Measurements from ENCODE around the gene UNC5C.
A peak's percentile ranks its signal among the peaks of the same experiment; 100 is the strongest.

UNC5C gene

DNA sequence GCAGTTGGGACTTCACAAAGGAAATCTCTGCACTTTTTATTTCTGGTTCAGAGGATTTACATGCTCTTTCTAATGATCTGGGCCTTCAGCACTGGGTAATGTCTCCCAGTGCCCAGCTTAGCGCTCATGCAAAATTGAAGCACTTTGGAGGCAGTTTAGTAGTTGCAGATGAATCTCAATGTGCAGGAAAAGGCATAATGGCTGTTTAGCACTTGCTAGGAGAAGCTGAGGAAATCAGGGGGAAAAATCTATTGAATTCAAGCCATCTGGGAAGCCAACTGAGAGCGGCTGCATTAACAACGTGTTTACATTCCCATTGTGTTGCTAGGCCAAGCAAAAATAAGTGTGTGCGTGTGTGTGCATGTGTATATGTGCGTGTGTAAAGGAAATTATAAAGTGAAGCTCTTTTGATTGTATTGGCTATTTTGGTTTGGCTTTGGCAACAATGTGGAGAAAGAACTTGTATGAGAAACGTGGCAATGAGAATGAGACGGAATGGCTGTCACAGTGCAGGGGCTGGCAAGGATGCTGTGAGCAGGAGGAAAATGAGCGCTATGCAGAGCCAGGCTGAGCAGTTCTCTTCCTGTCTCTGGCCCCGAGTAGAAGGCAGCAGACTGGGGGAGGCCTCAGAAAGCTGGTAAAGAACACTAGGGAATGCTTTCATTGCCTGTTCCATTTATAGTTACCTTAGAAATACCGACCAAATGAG, 231.5 kb downstream of the UNC5C start:
- no peak for DNase-seq

DNA sequence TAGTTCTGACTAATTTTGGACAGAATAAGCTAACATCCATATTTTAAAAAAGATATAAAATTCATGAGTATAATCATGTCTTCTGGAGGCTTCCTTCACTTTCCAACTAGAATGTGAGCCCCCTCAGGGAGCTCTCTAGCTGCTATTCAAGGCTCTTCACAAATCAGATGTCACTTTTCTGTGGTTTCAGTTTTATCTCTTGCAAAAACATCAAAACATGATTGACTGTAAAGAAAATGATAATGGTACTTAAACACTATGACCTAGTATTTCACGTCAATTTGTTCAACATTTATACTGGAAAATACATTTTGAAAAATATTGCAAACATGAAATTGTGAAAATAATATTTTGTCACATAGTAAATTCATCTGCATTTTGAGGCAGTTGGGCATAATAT, 234.2 kb downstream of the UNC5C start:
- DNase-seq, result no peak

DNA sequence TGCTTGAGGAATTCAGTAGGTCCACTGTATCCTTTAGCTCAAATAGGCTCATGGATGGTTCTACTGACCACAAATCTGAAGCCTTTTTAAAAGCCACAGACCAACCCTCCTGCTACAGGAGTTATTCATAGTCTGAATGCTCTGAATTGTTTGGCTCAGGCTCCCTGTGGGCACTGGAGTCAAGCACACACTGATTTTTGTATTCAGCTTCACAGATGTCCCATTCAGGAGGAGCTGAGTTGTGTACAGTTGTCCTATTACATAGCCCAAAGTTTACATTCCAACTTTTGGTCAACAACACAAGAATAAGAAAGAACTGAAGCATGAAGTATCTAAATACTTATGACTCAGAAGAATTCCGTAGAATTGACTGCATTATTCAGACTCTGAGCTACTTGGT, 243.9 kb downstream of the UNC5C start:
- DNase-seq, result no peak

DNA sequence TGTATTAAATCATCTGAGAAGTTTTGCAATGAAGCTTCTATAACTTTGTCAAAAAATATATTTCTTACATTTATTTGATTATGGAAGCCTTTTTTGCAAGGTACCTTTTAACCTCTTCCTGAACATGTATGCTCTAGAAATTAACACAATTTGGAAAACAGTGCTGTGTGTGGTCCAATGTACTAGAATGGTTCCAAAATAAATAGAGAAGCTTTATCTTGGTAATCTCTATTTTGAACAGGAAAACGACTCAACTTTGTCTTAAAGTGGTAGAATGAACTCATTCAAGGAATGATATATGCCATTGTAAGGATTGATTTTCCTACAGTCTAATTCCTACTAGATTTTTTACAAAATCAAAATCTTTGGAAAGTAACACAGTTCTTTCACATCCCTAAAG, 248.5 kb downstream of the UNC5C start:
- no peak for DNase-seq

DNA sequence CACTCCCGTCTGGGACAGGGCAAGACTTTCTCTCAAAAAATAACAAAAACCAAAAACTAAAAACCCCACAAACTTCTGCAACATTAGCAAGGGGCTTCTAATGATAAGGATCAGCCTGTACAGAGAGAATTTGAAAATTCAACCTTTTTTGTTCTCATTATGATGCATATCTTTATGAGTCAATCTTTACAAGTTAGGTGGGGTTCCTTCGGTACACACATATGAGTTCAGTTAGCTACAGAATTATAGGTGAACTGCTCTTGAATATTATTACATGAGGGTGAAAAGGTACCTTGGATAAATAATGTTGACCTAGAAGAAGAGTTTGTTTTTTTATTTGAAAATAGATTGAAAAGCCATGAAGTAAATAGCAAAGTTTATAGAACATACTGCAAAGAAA, 252.7 kb downstream of the UNC5C start:
- no peak for DNase-seq

DNA sequence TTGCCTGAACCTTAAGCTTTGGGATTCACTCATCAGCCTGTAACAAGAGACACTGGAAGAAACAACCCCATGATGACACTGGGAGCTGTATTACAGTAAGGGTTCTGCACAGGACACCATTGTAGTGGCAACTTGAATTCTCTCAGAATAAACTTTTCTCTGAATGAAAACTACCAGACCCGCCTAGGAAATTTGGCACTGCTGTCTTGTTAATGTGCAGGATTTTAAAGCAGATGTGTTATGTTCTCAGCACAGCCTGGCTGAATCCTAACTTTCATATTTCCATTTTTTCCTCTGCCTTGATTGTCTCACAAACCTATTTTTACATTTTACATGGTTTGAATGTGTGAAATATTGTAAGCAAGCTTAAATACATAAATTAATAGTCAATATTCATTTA, 253.6 kb downstream of the UNC5C start:
- no peak for DNase-seq

DNA sequence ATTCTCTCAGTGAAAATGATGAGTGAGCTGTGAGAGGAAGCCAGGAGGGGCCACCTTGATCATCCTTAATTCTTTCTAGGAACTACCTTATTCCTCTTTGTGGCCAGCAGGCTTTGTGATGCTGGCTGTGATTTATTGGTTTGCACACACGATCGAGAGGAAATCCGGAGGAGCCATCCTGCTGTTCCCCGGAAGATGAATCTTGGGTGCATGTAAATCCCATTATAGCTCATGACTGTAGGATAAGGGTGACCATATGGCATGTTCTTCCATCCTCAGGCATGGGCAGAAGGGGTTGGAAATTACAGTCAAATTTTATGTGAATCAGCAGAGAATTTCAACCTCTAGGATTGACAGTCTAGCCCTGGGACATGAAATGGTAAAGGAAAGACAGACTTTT, 254.5 kb downstream of the UNC5C start:
- no peak for DNase-seq

DNA sequence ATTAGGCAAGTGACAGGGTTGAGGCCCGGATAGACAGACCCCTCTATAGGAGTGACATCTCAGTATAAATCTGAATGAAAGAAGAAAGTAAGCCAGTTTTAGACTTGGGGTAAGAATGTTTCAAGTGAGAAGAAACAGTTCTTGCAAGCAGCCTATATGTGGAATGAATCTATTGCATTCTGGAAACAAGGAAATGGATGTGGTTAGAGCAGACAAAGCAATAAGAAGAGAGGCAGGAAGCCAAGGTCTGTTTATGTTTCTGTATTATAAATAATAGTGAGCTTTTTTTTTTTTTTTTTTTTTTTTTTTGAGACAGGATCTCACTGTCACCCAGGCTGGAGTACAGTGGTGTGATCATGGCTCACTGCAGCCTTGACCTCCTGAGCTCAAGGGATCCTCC, 255.8 kb downstream of the UNC5C start:
- peak; percentile 10 for DNase-seq

DNA sequence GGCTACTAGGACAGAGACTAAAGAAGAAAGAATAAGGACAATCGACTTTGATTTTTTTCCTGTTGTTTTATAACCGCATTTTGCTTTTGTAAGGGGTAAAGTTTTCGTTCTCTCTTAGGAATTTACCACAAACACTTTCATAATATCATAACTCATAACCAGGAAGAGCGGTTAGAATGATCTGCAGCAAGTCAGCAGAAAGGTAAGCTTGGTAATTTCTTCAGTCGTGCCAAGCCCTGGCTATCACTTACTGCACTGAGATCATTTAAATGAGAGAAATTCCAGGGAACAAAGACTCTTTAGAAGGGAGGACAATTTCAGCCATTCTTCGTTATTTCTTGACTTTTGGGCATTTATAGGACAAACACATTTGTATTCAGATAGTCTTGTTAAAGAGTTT, 258.1 kb downstream of the UNC5C start:
- DNase-seq, result no peak

DNA sequence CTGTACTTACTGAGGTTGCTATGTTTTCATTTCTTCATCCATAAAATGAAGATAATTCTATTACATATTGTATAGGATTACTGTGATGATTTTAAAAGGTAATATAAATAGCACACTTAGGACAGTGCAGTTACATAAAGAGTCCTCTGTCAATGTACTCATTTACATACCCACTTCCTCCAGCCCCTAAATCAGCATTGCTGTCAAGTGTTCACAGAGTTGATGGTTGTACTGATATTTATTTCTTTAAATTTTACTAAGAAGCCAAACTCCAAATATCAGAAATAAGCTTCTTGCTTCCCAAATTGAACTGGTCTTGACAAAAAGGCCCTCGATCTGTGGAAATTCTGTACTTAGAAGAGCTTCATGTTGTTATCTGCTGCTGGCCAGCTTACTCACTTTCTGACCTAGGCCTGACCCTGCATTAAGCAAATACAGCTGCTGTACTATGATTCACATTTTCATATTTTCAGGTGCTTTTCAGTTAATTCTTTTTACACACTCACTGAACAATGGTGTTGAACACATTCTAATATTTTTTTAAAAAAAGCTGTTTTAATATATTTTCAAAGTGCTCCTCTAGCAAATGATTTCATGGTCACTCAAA, 259.6 kb downstream of the UNC5C start:
- DNase-seq, result no peak

DNA sequence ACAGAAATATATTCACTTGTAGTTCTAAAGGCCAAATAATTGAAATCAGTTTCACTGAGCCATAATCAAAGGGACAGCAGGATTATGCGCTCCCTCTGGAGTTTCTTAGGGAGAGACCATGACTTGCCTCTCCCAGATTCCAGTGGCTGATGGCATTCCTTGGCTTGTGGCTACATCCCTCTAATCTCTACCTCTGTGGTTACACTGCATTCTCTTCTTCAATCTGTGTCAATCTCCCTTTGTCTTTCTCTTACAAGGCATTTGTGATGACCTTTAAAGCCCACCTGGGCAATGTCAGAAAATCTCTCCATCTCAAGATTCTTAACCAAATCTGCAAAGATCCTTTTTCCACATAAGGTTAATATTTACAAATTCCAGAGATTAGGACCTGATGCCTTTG, 260.2 kb downstream of the UNC5C start:
- DNase-seq, result no peak

DNA sequence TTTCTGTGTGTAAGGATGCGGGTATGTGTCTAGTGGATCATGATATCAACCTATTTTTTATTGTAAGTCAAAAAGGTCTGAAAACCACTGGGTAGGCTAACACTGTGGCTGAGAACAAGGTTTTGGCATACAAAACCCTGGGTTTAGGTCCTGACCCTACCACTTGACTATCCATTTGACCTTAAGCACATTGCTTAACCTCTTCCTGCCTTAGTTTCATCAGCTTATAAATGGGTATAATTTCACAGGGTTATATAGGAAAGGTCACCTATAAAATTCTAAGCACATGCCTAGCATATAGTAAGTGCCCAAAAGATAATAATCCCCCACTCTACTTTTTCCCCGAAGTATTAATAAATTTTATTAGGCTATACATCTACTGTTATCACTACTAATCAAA, 263.0 kb downstream of the UNC5C start:
- DNase-seq, result no peak

DNA sequence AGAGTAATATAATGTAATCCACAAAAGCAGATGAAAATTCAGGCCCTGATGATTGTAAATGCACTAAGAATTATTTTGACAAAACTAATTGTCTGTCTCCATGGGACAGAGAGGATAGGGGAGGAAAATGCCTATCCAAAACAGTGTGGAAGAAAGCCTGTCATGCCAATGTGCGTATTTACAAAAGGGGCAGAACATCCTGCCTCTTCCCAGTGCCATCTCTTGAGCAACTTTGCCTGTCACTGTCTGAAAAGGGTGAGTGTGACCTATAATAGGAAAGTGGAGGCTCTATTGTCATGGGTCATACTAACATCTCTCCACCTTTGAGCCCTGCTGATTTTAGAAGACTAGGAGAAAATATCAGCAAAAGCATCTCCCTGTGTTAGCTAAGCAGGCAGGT, 264.1 kb downstream of the UNC5C start:
- no peak for DNase-seq

DNA sequence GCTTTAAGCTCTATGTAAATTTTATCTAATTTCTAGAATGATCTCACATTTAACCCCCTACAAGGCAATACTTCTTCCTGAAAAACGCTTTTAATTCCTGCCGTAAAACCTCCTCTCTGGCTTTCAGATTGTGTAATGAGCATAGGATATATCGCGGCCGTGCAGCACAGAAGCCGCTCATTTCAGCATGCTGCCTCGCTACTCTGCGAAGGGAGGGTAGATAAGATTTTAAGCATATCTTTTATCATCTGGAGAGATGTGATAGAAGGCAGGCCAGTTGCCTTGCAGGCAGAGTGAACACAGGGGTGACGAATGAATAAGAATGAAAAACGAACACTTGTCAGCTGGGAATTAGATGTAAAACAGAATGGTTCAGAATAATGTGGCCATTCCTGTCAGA, 265.5 kb downstream of the UNC5C start:
- no peak for DNase-seq

DNA sequence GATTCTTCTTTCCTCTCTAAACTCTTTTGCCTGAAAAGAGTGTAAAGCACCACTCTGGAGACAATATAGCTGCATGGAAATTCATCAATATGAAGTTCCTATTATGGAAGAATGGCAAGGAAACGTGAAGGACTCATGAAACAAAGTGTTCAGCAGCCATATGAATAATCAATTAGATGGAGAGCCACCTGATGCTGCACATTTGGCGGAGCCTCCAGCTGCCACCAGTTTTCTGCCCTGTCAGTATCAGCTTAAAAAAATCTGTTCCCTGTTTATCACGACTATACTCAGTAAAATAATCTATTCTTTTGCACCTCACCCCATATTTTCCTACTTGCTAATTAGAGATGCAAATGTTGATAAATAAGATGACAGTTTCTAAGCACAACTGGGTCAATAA, 276.0 kb downstream of the UNC5C start:
- no peak for DNase-seq

DNA sequence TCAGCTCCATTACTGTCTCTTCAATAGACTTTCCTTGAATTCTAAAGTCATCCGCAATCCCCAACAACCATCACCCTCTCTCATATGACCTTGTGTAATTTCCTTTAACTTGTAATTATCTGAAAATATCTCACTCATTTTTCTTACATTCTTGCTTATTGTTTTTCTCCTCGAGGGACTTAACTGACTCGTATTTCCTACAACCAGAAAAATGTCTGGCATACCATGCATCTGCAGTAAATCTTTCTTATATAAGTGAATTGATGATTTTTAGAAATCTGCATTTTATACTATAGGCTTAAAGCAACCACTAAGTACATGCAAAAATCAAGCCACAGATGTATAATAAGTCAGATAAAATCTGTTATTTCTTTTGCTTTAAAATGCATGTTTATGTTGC, 276.7 kb downstream of the UNC5C start:
- no peak for DNase-seq

DNA sequence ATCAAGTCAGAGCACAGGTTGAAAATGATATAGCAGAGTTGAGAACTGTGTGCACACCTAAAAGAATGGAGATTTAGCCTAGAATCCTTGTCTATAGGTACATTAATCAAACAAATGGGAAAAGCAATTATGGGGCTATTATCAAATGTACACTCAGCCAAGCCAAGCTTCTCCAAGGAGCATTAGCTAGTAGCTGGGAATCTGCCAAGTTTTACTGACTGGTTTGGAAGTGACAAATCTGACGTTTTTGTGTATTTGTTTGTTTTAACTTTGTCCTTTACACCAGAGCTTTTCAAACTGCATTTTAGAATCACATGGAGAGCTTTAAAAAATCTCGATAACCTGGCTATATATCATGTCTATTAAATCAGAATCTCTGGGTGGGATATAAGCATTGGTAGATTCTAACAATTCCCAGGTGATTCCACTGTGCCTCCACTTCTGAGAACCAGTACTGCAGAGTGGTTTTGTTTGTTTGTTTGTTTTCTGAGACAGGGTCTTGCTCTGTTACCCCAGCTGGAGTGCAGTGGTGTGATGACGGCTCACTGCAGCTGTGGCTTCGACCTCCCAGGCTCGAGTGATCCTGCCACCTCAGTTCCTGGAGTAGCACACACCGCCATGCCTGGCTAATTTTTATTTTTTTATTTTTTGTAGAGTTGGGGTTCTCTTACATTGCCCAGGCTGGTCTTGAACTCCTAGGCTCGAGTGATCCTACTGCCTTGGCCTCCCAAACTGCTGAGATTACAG, 279.8 kb downstream of the UNC5C start:
- no peak for DNase-seq

DNA sequence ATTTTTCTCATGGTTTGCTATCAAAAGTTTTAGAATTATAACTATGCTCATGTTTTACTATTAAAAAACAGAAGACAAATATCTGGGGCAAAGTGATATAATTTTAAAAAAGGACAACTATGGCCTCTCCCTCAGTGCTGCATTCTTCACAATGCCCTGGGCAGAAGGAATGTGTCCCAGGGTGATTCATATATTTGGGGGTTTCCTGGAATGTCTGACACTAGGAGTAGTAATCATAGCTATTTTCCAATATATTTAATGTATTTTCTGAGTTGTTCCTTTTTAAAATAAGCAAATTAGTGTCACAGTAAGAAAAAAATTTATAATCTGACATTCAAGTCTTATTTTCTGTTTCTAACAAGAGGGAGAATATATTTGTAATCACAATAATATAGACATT, 281.7 kb downstream of the UNC5C start:
- no peak for DNase-seq

DNA sequence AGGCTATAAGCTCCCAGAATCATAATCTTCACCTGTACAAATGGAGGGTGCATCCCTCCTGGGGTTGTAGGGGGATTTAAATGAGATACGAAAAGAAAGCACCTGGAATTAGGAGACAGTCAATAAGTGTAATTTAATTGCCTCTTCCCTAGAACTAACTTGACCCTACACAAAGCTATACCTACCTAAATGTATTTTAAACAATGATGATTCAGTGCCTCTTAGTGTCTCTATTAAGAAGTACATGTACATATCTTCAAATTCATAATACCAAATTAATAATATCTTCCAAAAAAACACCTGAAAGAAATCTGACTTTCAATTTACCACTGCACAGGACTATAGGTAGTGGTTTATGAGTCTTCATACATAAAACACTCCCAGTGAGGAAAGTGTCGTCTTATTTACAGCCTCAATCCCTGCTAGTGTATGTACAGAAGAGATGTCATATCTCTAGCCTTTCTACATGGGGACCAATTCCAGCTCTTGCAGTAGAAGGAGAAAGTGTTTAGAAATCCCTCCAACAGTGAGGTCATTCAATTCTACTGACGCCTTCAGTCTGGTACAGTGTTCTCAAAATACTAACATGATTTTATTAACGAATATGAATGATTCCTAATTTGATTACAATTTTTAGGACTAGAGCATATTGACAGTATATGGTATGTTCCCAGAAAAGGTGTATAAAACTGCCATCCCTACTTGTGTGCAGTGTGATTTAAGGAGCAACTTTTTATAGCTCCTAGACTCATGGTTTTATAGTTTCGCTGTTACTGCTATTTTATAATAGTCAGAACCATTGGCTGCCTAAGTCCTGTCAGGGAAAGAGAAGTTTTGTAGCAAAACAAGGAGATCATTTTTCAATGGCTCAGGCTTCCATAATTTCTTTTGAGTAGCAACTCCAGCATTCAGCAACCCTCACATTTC, 282.7 kb downstream of the UNC5C start:
- no peak for DNase-seq

DNA sequence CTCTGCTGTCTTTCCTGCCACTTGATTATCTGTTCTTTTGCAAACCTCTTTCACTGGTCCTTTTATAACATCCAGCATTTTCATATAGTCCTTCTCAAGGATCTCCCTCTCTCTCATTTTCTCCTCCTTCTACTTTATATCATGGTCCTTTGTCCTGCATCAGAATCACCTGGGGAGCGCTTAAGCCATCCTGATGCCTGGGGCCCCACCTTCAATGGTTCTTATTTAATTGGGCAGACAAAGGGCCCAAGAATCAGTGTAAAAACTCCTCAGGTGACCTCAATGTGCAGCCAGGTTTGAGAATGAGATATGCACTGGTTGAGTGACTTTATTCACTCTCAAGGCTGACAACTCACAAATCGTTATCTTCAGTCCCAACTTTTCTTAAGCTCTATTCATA, 283.9 kb downstream of the UNC5C start:
- no peak for DNase-seq

DNA sequence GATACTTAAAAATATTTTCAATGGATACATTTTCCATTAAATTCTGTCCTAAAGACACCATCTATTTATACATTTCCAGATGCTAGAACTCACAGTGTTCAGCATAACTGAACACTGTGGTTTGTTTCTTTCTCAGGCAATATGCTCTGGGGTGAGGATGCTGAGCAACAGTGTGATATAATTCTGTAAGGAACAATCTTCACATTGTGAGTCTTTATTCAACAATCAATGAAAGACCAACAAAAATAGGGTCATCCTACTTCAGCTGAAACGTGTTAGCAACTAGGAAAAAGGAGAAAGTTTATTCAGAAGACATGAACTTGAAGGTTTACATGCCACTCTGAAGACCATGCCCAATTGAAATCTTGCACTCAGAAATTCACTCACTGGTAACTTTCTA, 284.8 kb downstream of the UNC5C start:
- DNase-seq, result no peak

DNA sequence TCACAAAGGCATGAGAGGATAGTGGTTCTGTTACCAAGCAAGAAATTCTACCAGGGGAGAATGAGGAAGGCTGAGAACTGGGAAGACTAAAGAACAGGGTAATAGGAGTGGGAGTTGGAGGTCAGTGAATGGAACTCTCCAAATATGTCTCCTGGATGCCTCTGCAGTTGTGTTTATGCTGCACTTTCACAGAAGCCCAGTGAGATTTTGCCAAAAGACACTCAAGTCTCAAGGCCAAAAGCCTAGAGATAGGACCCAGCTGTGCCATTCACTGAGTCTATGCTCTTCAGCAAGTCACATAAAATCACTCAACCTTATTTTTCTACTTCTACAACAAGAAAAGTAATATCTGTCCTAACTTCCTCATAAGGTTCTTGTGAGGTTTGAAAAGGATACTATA, 285.4 kb downstream of the UNC5C start:
- no peak for DNase-seq

DNA sequence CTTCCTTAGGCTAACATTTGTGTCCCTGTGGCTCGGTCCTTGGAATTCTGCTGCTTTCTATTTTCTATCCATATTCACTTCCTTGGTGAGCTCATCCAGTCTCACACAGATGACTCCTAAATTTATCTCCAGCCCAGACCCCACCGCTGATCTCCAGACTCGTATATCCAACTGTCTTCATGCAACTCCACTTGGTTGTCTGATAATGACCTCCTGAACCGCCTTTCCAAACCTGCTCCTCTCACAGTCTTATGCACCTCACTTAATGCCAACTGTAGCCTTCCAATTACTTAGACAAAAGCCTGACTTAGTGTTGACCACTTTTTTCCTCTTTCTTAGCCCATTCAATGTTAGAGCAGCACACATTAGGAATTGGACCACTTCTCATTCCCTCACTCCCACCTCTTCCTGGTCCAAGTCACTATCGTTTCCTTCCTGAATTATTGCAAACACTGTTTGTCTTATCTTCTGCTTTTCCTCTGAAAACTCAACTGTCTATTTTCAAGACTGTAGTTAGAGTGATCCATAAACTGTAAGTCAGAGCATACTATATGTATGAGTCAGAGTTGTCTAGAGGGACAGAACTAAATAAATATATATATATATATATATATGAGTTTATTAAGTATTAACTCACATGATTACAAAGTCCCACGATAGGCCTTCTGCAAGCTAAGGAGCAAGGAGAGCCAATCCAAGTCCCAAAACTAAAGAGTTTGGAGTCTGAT, 292.5 kb downstream of the UNC5C start:
- no peak for DNase-seq
